K562 (cell line): ENCODE results near the gene TGFBR1.

Experiments
- CBX8 ChIP-seq: fragments of 200-600 bp; sonication (generic); IDR thresholded peaks from 2 replicates; pipeline ENCODE4 v1.6.1; 2012; ENCODE audit warnings: borderline replicate concordance, mixed run types, low read depth, mild to moderate bottlenecking, moderate library complexity, mixed read lengths, low read length, control low read depth, inconsistent platforms; ENCODE audit not compliant: poor library complexity, severe bottlenecking; ENCODE audit errors: extremely low read depth
- CTCF ChIP-seq, 3 experiments: IDR thresholded peaks in 2 of 3; conservative IDR thresholded peaks in 1 of 3; 2 replicates each; pipeline ENCODE4 v1.5.1; 2011 to 2012; ENCODE audit warnings: low read length in 3 of 3, mild to moderate bottlenecking in 3 of 3, control low read depth in 2 of 3, improper control_type of control experiment in 1 of 3, inconsistent platforms in 1 of 3, low read depth in 1 of 3, mixed read lengths in 1 of 3, moderate library complexity in 1 of 3; ENCODE audit not compliant: insufficient read depth in 2 of 3
- HDAC6 ChIP-seq: IDR thresholded peaks from 2 replicates; pipeline ENCODE4 v1.6.1; 2012; ENCODE audit warnings: low read depth, mild to moderate bottlenecking, control low read depth, inconsistent platforms, low read length, moderate library complexity
- MXI1 ChIP-seq: IDR thresholded peaks from 2 replicates; pipeline ENCODE4 v1.6.1; 2011; ENCODE audit warnings: low read depth, mild to moderate bottlenecking, improper control_type of control experiment, low read length
- NR2C1 ChIP-seq, 2 experiments: fragments of 450-650 bp; IDR thresholded peaks; 2 replicates each; pipeline ENCODE4 v1.6.1; 2017; ENCODE audit warnings: mild to moderate bottlenecking in 2 of 2, antibody characterized with exemption in 1 of 2, inconsistent platforms in 1 of 2, missing compliant biosample characterization in 1 of 2, missing genetic modification characterization in 1 of 2
- NUFIP1 ChIP-seq: fragments of 450-650 bp; IDR thresholded peaks from 2 replicates; pipeline ENCODE4 v1.6.1; 2018; ENCODE audit not compliant: partially characterized antibody
- POLR2A ChIP-seq: fragments of 450-650 bp; conservative IDR thresholded peaks from 2 replicates; pipeline ENCODE4 v1.6.1; 2016
- TAF1 ChIP-seq: IDR thresholded peaks from 2 replicates; pipeline ENCODE4 v1.6.1; 2011; ENCODE audit warnings: mild to moderate bottlenecking, low read length, moderate library complexity; ENCODE audit not compliant: insufficient read depth, control insufficient read depth, severe bottlenecking; ENCODE audit errors: extremely low read depth
- TFAP4 ChIP-seq: sonication (generic); formaldehyde crosslinking; IDR thresholded peaks from 2 replicates; pipeline ENCODE4 v1.8.0; 2022; ENCODE audit warnings: missing genetic modification reagents, mild to moderate bottlenecking, moderate library complexity, borderline replicate concordance
- ZNF780A ChIP-seq: fragments of 250-450 bp; sonication (Bioruptor Pico); IDR thresholded peaks from 2 replicates; pipeline ENCODE4 v1.5.0; 2021; ENCODE audit warnings: mild to moderate bottlenecking

- TF ChIP-seq TFAP4, result no peak
- TF ChIP-seq TAF1, result no peak
- no peak for TF ChIP-seq HDAC6
- no peak for TF ChIP-seq POLR2A
- TF ChIP-seq MXI1, result no peak
- no peak for TF ChIP-seq NR2C1 (IDR thresholded peaks at IDR 0.05)
- no peak for TF ChIP-seq NR2C1 (tag; IDR thresholded peaks at IDR 0.05)
- no peak for TF ChIP-seq CTCF (IDR thresholded peaks at IDR 0.05 in 2 of 3, conservative IDR thresholded peaks at IDR 0.05 in 1 of 3; ENCODE audit: insufficient read depth in 2 of 3, low read depth in 1 of 3, low read length in 3 of 3)
- TF ChIP-seq CBX8, result no peak
- no peak for TF ChIP-seq NUFIP1
- TF ChIP-seq ZNF780A (CRISPR knock-in tag), result no peak
These were observed 24.2 kb downstream of the TGFBR1 start for GRCh38 chr9:99129091-99129490.
